ENCODE data around the gene PLCD1. TPM values are rescaled to one million over a fixed set of nuclear protein-coding genes. Genes with fewer than 3 reads are reported as not detected.

The PLCD1 gene
- total and polyA plus RNA-seq, 2 of the 13 experiments (the other 11 are each of a cell fraction or from before 2014, with no cell fraction given): 10.1 to 12.4 TPM

DNA sequence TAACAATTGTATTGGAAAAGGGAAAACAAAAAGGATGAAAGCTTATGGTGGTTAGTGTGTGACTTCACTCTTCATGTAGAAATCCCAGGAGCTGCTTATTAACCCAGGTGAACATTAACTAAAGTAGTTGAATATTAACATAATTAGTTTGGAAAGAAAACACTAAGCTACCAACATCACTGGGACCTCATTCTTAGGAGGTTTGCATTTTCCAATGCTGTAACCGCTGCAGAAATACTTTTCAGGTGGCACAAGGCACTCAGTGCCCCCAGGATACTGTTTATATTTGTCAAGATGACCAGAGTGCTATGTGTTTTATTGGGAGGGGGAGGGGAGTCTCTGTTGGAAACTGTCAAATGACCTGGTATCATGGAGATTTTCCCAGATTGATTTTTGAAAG is 64.7 kb downstream of the PLCD1 start (continued):
- no peak for TF ChIP-seq ZNF546 (CRISPR knock-in tag; conservative IDR thresholded peaks at IDR 0.05)
- 0 out of 2 replicates have a peak, but pooled peaks have one; percentile 34 for TF ChIP-seq ZNF557 (CRISPR knock-in tag; IDR thresholded peaks at IDR 0.05)
- no peak for TF ChIP-seq ZSCAN25 (CRISPR knock-in tag; IDR thresholded peaks at IDR 0.05)
- peak; percentile 53; the same call in 1 of the 2 replicates for TF ChIP-seq ZNF264 (CRISPR knock-in tag; IDR thresholded peaks at IDR 0.05)
- TF ChIP-seq, protein P1, sequence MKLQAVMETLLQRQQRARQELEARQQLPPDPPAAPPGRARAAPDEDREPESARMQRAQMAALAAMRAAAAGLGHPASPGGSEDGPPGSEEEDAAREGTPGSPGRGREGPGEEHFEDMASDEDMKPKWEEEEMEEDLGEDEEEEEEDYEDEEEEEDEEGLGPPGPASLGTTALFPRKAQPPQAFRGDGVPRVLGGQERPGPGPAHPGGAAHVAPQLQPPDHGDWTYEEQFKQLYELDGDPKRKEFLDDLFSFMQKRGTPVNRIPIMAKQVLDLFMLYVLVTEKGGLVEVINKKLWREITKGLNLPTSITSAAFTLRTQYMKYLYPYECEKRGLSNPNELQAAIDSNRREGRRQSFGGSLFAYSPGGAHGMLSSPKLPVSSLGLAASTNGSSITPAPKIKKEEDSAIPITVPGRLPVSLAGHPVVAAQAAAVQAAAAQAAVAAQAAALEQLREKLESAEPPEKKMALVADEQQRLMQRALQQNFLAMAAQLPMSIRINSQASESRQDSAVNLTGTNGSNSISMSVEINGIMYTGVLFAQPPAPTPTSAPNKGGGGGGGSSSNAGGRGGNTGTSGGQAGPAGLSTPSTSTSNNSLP (IDR thresholded peaks at IDR 0.05; ENCODE audit: low read depth, low read length): peak; percentile 71
- TF ChIP-seq HNF4A (CRISPR knock-in tag; IDR thresholded peaks at IDR 0.05): no peak; the same call in 1 of the 2 replicates
- TF ChIP-seq, protein P2, sequence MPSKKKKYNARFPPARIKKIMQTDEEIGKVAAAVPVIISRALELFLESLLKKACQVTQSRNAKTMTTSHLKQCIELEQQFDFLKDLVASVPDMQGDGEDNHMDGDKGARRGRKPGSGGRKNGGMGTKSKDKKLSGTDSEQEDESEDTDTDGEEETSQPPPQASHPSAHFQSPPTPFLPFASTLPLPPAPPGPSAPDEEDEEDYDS (CRISPR knock-in tag; IDR thresholded peaks at IDR 0.05): peak; percentile 74; the same call in 1 of the 2 replicates
- 0 out of 2 replicates have a peak, but pooled peaks have one; percentile 53 for TF ChIP-seq ZNF614 (CRISPR knock-in tag; IDR thresholded peaks at IDR 0.05; ENCODE audit: borderline replicate concordance)
- TF ChIP-seq NCOA2 (CRISPR knock-in tag; IDR thresholded peaks at IDR 0.05): peak; percentile 65
- TF ChIP-seq TBX2 (CRISPR knock-in tag; IDR thresholded peaks at IDR 0.05; ENCODE audit: borderline replicate concordance): peak; percentile 81
- TF ChIP-seq, protein P3, sequence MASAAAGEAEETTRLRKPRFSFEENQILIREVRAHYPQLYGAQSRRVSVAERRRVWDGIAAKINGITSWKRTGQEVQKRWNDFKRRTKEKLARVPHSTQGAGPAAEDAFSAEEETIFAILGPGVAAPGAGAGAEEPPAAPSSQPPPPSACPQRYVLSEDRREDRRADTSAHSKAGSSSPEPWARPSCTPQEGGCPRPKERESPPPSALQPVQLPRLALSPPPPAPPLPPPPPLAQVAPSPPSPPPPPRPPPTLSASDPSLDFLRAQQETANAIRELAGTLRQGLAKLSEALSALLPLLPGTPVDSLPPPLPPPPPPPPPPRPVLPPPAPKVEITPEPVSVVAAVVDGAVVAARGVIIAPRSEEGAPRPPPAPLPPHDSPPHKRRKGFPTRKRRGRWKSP (CRISPR knock-in tag; IDR thresholded peaks at IDR 0.05): peak; percentile 43; the same call in 1 of the 2 replicates
- TF ChIP-seq THAP11 (CRISPR knock-in tag; IDR thresholded peaks at IDR 0.05): 0 out of 2 replicates have a peak, but pooled peaks have one; percentile 26
- no peak for TF ChIP-seq FOXA1 (IDR thresholded peaks at IDR 0.05)
- TF ChIP-seq FOXA1 (CRISPR knock-in tag; IDR thresholded peaks at IDR 0.05): 0 out of 2 replicates have a peak, but pooled peaks have one; percentile 13
- peak; percentile 7; the same call in 1 of the 2 replicates for TF ChIP-seq CEBPG (CRISPR knock-in tag; IDR thresholded peaks at IDR 0.05)
- TF ChIP-seq, protein P4, sequence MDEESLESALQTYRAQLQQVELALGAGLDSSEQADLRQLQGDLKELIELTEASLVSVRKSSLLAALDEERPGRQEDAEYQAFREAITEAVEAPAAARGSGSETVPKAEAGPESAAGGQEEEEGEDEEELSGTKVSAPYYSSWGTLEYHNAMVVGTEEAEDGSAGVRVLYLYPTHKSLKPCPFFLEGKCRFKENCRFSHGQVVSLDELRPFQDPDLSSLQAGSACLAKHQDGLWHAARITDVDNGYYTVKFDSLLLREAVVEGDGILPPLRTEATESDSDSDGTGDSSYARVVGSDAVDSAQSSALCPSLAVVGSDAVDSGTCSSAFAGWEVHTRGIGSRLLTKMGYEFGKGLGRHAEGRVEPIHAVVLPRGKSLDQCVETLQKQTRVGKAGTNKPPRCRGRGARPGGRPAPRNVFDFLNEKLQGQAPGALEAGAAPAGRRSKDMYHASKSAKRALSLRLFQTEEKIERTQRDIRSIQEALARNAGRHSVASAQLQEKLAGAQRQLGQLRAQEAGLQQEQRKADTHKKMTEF (CRISPR knock-in tag; IDR thresholded peaks at IDR 0.05): peak; percentile 46
- no peak for TF ChIP-seq NR3C1 (CRISPR knock-in tag; IDR thresholded peaks at IDR 0.05)
- 0 out of 2 replicates have a peak, but pooled peaks have one; percentile 39 for TF ChIP-seq ZSCAN31 (CRISPR knock-in tag; IDR thresholded peaks at IDR 0.05; ENCODE audit: low read depth)
- TF ChIP-seq, protein P5, sequence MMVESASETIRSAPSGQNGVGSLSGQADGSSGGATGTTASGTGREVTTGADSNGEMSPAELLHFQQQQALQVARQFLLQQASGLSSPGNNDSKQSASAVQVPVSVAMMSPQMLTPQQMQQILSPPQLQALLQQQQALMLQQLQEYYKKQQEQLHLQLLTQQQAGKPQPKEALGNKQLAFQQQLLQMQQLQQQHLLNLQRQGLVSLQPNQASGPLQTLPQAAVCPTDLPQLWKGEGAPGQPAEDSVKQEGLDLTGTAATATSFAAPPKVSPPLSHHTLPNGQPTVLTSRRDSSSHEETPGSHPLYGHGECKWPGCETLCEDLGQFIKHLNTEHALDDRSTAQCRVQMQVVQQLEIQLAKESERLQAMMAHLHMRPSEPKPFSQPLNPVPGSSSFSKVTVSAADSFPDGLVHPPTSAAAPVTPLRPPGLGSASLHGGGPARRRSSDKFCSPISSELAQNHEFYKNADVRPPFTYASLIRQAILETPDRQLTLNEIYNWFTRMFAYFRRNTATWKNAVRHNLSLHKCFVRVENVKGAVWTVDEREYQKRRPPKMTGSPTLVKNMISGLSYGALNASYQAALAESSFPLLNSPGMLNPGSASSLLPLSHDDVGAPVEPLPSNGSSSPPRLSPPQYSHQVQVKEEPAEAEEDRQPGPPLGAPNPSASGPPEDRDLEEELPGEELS (CRISPR knock-in tag; IDR thresholded peaks at IDR 0.05): peak; percentile 88
- peak; percentile 84 for TF ChIP-seq SOX5 (CRISPR knock-in tag; IDR thresholded peaks at IDR 0.05; ENCODE audit: borderline replicate concordance)
- TF ChIP-seq SMARCC2 (IDR thresholded peaks at IDR 0.05): no peak
- TF ChIP-seq ZNF296 (CRISPR knock-in tag; conservative IDR thresholded peaks at IDR 0.05): no peak
- TF ChIP-seq HNRNPK (IDR thresholded peaks at IDR 0.05; ENCODE audit: low read depth, low read length, poor library complexity, severe bottlenecking): no peak
- TF ChIP-seq RARA (CRISPR knock-in tag; IDR thresholded peaks at IDR 0.05): peak; percentile 31; the same call in 1 of the 2 replicates
- peak; percentile 52 for TF ChIP-seq FOXA3 (CRISPR knock-in tag; IDR thresholded peaks at IDR 0.05)

All from HepG2 (cell line).